Loucy (cell line): ENCODE results near the gene DLL1.

ENCODE experiments used
- EZH2phosphoT487 ChIP-seq: fragments of 200-600 bp; IDR thresholded peaks from 2 replicates; pipeline ENCODE4 v1.6.1; 2018; ENCODE audit warnings: antibody characterized with exemption, mild to moderate bottlenecking, moderate library complexity, borderline replicate concordance
- TF ChIP-seq, protein P1 (sequence below): fragments of 200-600 bp; sonication (generic); conservative IDR thresholded peaks from 2 replicates; pipeline ENCODE4 v1.5.1; 2014; ENCODE audit warnings: mild to moderate bottlenecking, antibody characterized with exemption, low read length

DNA sequence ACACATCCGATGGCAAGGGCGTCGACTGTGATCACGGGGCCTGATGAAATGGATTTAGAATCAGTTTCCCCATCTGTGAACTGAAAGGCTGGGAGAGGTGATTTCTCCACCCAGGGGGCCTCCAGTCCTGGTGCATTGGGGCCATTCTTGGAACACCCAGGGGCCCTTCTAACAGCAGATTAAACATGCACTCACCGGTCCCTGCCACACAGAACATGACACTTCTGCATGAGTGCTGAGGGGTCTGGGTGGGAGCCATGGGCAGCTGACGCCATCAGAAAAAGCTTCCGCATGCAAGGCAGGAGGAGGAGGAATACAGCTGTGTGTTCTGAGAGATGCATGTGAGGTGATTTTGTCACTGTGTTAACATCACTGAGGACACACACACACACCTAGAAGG lies 26.8 kb downstream of the DLL1 start:
- TF ChIP-seq, protein P1, sequence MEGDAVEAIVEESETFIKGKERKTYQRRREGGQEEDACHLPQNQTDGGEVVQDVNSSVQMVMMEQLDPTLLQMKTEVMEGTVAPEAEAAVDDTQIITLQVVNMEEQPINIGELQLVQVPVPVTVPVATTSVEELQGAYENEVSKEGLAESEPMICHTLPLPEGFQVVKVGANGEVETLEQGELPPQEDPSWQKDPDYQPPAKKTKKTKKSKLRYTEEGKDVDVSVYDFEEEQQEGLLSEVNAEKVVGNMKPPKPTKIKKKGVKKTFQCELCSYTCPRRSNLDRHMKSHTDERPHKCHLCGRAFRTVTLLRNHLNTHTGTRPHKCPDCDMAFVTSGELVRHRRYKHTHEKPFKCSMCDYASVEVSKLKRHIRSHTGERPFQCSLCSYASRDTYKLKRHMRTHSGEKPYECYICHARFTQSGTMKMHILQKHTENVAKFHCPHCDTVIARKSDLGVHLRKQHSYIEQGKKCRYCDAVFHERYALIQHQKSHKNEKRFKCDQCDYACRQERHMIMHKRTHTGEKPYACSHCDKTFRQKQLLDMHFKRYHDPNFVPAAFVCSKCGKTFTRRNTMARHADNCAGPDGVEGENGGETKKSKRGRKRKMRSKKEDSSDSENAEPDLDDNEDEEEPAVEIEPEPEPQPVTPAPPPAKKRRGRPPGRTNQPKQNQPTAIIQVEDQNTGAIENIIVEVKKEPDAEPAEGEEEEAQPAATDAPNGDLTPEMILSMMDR: no peak
- no peak for TF ChIP-seq EZH2phosphoT487
